ENCODE results near the gene HECTD1.

HECTD1 gene

DNA sequence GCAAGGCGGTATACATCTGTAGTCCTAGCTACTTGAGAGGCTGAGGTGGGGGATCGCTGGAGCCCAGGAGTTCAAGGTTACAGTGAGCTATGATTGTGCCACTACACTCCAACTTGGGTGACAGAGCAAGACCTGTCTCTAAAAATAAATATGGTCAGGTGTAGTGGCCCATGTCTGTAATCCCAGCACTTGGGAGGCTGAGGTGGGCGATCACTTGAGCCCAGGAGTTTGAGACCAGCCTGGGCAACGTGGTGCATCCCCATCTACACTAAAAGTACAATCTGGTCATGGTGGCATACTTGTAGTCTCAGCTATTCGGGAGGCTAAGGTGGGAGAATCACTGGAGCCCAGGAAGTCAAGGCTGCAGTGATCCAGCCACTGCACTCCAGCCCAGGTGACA lies 40.6 kb downstream of the HECTD1 start:
- H3K4me3 ChIP-seq (ENCODE audit: low read depth, low read length), result no peak overlapping the region
- DNase-seq (ENCODE audit: low read depth), result no peak

DNA sequence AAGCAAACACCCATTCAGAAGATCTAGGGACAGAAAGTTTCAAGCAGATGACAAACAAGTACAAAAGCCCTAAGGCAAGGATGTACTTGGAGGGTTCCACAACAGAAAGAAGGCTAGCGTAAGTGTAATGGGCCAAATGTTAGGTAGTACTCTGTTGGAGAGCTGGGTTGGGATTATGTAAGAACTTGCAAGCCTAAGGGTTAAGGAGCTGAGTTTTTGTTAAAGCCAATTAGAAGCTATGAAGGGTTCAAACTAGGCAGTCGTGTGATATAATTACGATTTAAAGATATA lies 41.4 kb downstream of the HECTD1 start:
- no peak overlapping the region for H3K4me3 ChIP-seq (ENCODE audit: low read depth, low read length)
- DNase-seq (ENCODE audit: low read depth), result no peak

DNA sequence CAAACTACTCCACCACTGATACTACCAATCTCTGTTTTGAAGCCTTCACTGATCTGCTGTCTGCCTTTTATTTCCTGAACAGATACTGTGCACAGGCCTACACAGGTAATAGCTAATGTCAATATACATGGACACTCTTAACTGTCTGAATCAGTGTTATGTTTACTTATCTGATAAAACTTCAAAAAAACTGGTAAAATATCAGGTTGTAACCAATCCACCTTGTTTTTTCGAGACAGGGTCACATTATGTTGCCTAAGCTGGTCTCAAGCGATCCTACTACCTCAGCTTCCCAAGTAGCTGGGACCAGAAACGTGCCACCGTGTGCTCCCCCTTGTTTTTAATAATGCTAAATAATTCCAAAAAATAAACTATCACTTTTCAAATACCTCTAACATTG lies 43.5 kb downstream of the HECTD1 start:
- no peak overlapping the region for H3K4me3 ChIP-seq (ENCODE audit: low read depth, low read length)
- DNase-seq (ENCODE audit: low read depth), result no peak

GRCh38 chr14:31162910-31163649 lies 44.5 kb downstream of the HECTD1 start:
- DNase-seq (ENCODE audit: low read depth), result no peak
- H3K4me3 ChIP-seq (ENCODE audit: low read depth, low read length), result no peak overlapping the region

DNA sequence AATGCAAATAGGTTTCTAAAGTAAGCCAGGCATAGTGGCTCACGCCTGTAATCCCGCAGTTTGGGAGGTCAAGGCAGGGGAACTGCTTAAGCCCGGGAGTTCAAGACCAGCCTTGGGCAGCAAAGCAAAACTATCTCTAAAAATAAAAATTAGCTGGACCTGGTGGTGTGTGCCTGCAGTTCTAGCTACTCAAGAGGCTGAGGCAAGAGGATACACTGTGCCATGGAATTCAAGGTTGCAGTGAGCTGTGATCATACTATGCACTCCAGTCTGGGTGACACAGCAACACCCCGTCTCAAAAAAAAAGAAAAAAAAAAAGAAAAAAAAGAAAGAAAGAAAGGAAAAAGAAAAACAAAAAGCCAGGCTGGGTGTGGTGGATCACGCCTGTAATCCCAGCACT lies 46.3 kb downstream of the HECTD1 start:
- DNase-seq (ENCODE audit: low read depth), result no peak
- no peak overlapping the region for H3K4me3 ChIP-seq (ENCODE audit: low read depth, low read length)

GRCh38 chr14:31159682-31160296 lies 47.8 kb downstream of the HECTD1 start:
- no peak for DNase-seq (ENCODE audit: low read depth)
- no peak overlapping the region for H3K4me3 ChIP-seq (ENCODE audit: low read depth, low read length)

- no peak overlapping the region for H3K4me3 ChIP-seq (ENCODE audit: low read depth, low read length)
- DNase-seq (ENCODE audit: low read depth), result no peak
Observed at GRCh38 chr14:31154956-31155355, 52.6 kb downstream of the HECTD1 start.

- no peak for DNase-seq (ENCODE audit: low read depth)
- no peak overlapping the region for H3K4me3 ChIP-seq (ENCODE audit: low read depth, low read length)
Observed at GRCh38 chr14:31142455-31143087, 65.0 kb downstream of the HECTD1 start.

GRCh38 chr14:31139301-31139847 lies 68.2 kb downstream of the HECTD1 start:
- no peak overlapping the region for H3K4me3 ChIP-seq (ENCODE audit: low read depth, low read length)
- DNase-seq (ENCODE audit: low read depth), result no peak

DNA sequence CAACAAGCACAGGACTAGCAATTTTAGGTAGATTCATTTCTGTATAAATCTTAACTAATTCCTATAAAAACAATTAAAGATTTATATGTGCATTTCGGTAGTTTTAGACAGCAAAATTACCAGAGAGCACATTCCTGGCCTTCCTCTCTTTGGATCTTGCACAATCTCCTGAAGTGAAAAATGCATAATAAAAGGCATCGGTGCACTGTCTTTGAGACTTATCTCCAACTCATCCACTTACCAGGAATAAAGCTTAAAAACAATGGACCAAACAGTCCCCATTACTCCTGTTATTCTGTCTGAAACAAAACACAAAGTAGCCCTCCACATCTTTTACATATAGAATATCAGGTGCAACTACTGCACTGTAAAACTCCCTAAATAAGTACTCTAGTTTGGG lies 69.3 kb downstream of the HECTD1 start:
- DNase-seq (ENCODE audit: low read depth), result no peak
- H3K4me3 ChIP-seq (ENCODE audit: low read depth, low read length), result no peak overlapping the region

DNA sequence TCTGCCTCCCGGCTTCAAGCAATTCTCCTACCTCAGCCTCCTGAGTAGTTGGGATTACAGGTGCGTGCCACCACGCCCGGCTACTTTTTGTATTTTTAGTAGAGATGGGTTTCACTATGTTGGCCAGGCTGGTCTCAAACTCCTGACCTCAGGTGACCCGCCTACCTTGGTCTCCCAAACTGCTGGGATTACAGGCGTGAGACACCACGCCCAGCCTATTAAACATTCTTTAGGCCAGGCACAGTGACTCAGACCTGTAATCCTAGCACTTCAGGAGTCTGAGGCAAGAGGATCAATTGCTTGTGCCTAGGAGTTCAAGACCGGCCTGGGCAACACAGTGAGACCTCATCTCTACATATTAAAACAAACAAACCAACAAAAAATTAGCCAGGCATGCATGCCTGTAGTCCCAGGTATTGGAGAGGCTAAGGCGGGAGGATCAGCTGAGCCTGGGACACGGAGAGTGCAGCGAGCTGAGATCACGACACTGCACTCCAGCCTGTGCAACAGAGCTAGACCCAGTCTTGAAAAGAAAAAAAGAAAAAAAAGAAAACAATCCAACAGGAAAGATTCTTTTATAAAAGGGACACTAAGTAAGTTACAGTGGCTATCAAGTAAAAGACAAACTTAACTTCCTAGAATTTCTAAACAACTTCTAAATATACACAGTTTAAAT lies 70.2 kb downstream of the HECTD1 start:
- DNase-seq (ENCODE audit: low read depth), result no peak
- H3K4me3 ChIP-seq (ENCODE audit: low read depth, low read length), result no peak overlapping the region

DNA sequence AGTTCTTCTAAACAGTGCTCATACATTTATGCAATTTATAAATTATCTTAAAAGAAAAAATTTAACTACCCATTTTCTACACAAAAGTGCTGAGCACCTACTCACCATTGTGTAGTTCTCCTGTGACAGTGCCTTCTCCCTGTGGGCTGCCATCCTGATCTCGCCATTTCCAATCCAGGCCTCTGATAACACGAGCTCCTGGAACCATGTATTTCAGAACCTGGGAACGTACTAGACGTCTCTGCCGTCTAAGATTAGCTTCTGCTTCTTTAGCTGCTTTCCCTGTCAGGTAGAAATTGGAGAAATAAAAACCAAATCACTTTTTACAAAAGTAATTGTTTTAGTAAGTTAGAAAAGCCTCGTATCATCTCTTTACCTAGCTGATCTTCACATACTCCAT lies 74.5 kb downstream of the HECTD1 start:
- H3K4me3 ChIP-seq (ENCODE audit: low read depth, low read length), result no peak overlapping the region
- no peak for DNase-seq (ENCODE audit: low read depth)

- H3K4me3 ChIP-seq (ENCODE audit: low read depth, low read length), result no peak overlapping the region
- no peak for DNase-seq (ENCODE audit: low read depth)
Observed at GRCh38 chr14:31128601-31129526, 78.7 kb downstream of the HECTD1 start.

- DNase-seq (ENCODE audit: low read depth), result no peak
- H3K4me3 ChIP-seq (ENCODE audit: low read depth, low read length), result no peak overlapping the region
Observed at GRCh38 chr14:31127690-31128089, 79.9 kb downstream of the HECTD1 start.

DNA sequence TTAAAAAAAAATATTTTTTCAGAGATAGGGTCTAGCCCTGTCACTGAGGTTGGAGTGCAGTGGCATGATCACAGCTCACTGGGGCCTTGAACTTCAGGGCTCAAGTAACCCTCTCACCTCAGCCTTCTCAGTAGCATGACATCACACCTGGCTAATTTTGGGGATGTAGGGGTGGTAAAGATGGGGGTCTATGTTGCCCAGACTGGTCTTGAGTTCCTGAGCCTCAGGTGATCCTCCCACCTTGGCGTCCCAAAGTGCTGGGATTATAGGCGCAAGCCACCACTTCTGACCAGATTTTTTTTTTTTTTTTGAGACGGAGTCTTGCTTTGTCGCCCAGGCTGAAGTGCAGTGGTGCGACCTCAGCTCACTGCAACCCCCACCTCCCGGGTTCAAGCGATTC lies 80.9 kb downstream of the HECTD1 start:
- no peak for DNase-seq (ENCODE audit: low read depth)
- no peak overlapping the region for H3K4me3 ChIP-seq (ENCODE audit: low read depth, low read length)

DNA sequence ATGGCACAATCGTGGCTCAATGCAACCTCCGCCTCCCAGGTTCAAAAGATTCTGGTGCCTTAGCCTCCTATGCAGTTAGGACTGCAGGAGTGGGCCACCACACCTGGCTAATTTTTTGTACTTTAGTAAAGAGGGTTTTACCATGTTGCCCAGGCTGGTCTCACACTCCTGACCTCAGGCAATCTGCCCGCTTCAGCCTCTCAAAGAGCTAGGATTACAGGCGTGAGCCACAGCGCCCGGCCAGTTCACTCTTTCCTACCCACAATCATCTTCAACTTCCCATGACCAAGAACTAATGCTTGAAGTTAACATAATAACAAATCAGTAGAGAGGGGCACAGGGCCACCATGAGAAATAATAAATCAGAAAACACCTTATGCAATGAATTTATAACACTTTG lies 82.4 kb downstream of the HECTD1 start:
- H3K4me3 ChIP-seq (ENCODE audit: low read depth, low read length), result no peak overlapping the region
- no peak for DNase-seq (ENCODE audit: low read depth)

DNA sequence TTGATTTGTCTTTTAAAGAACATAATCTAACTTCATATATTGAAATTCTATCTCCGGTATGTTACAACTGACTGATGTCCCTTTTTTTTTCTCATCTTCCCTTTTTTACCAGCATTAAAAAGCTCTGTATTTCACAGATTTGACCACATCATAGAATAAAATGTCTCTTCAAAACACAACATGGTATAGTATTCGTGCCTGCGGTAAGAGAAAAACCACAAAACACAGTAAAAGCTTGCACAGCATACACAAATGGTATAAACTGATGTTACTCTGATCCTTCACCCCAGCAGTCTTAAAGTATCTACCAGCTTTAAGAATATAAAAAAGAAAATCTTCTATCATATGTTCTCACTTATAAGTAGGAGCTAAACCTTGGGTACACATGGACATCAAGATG lies 83.4 kb downstream of the HECTD1 start:
- H3K4me3 ChIP-seq (ENCODE audit: low read depth, low read length), result no peak overlapping the region
- no peak for DNase-seq (ENCODE audit: low read depth)

- no peak overlapping the region for H3K4me3 ChIP-seq (ENCODE audit: low read depth, low read length)
- no peak for DNase-seq (ENCODE audit: low read depth)
Observed at GRCh38 chr14:31122921-31123320, 84.7 kb downstream of the HECTD1 start.

DNA sequence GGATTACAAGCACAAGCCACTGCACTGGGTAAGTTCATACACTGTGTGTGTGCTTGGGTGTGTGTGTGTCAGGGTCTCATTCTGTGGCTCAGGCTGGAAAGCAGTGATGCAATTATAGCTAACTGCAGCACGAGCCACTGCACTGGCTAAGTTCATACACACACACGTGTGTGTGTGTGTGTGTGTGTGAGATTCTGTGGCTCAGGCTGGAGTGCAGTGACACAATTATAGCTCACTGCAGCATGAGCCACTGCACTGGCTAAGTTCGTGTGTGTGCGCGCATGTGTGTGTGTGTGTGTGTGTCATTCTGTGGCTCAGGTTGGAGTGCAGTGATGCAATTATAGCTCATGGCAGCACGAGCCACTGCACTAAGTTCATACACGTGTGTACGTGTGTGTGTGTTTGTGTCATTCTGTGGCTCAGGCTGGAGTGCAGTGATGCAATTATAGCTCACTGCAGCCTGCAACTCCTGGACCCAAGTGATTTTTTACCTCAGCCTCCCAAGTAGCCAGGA lies 85.4 kb downstream of the HECTD1 start:
- DNase-seq (ENCODE audit: low read depth), result peak; percentile 8
- no peak overlapping the region for H3K4me3 ChIP-seq (ENCODE audit: low read depth, low read length)
